NOMO-1 (cell line): ENCODE results near the gene GNL3L.
"Not testable (repeated sequence)": the region's sequence is repeated elsewhere in the genome, so short reads cannot be mapped to it uniquely, and the experiment has no call there.

Experiments
- DNase-seq, 2 experiments: peaks; one replicate each; lab custom pipeline; 2025; ENCODE audit not compliant: unreplicated experiment in 2 of 2; lab: John Stamatoyannopoulos, UW

GNL3L gene

GRCh38 chrX:54529552-54530356 lies at the start of gene GNL3L:
Gene GNL3L, plus strand, starts transcription at chrX:54530219. Its CDS starts 2,348 bp downstream, at chrX:54532567.
- DNase-seq = peak; percentile 54 to 67

- DNase-seq = no peak
Measured at GRCh38 chrX:54482839-54483593, 47.0 kb upstream of the GNL3L start.

- DNase-seq = no peak
Measured at GRCh38 chrX:54483946-54484345, 46.1 kb upstream of the GNL3L start.

- DNase-seq = no peak
Measured at GRCh38 chrX:54484666-54485065, 45.4 kb upstream of the GNL3L start.

- not testable (repeated sequence) for DNase-seq
Measured at GRCh38 chrX:54489819-54490218, 40.2 kb upstream of the GNL3L start.

- DNase-seq = no peak
Measured at GRCh38 chrX:54492340-54492739, 37.7 kb upstream of the GNL3L start.

- no peak for DNase-seq
Measured at GRCh38 chrX:54494166-54494988, 35.6 kb upstream of the GNL3L start.

GRCh38 chrX:54494989-54495813 lies 34.8 kb upstream of the GNL3L start:
- no peak for DNase-seq

- no peak for DNase-seq
Measured at GRCh38 chrX:54495814-54496516, 34.1 kb upstream of the GNL3L start, which contains the start of gene FGD1. Gene FGD1, minus strand, starts transcription at chrX:54496234. Its CDS starts 802 bp downstream, at chrX:54495432.

GRCh38 chrX:54496517-54496852 lies 33.5 kb upstream of the GNL3L start:
- DNase-seq = no peak

- no peak for DNase-seq
Measured at GRCh38 chrX:54496936-54497335, 33.1 kb upstream of the GNL3L start.

- DNase-seq = no peak
Measured at GRCh38 chrX:54509400-54509799, 20.6 kb upstream of the GNL3L start.

- DNase-seq = no peak
Measured at GRCh38 chrX:54529151-54529550, 868 bp upstream of the GNL3L start.

GRCh38 chrX:54530357-54530900 lies 410 bp downstream of the GNL3L start:
- no peak for DNase-seq

GRCh38 chrX:54534271-54534670 lies 4.3 kb downstream of the GNL3L start:
- DNase-seq = no peak

GRCh38 chrX:54540289-54540688 lies 10.3 kb downstream of the GNL3L start:
- DNase-seq = no peak

- DNase-seq = not testable (repeated sequence)
Measured at GRCh38 chrX:54542239-54542638, 12.2 kb downstream of the GNL3L start.

- DNase-seq = no peak
Measured at GRCh38 chrX:54550821-54551220, 20.8 kb downstream of the GNL3L start.

GRCh38 chrX:54551801-54552200 lies 21.8 kb downstream of the GNL3L start:
- no peak for DNase-seq
